Keratinocyte (primary cell): ENCODE results near the gene HPSE2.

ENCODE experiments used
- CTCF ChIP-seq, 3 experiments: IDR thresholded peaks in 1 of 3; conservative IDR thresholded peaks in 1 of 3; optimal IDR thresholded peaks in 1 of 3; 2 replicates in 2 of 3; 3 replicates in 1 of 3; pipeline versions ENCODE3 to v1.5.1; 2011; ENCODE audit warnings: low read length in 3 of 3, mild to moderate bottlenecking in 3 of 3, moderate library complexity in 2 of 3, control low read depth in 1 of 3, inconsistent platforms in 1 of 3; ENCODE audit not compliant: insufficient read depth in 2 of 3; ENCODE audit errors: extremely low read depth in 1 of 3
- EZH2 ChIP-seq: IDR thresholded peaks from one replicate; pipeline ENCODE4 v1.6.1; 2012; ENCODE audit warnings: inconsistent platforms, mild to moderate bottlenecking, low read length, moderate library complexity

GRCh38 chr10:98560565-98560964 is 675.1 kb downstream of the HPSE2 start:
- TF ChIP-seq CTCF (optimal IDR thresholded peaks at IDR 0.05 in 1 of 3, IDR thresholded peaks at IDR 0.05 in 1 of 3, conservative IDR thresholded peaks at IDR 0.05 in 1 of 3; ENCODE audit: extremely low read depth in 1 of 3, insufficient read depth in 2 of 3, low read length in 3 of 3) (no peak), EZH2 (no peak)
